Parathyroid adenoma (tissue), 2 donors: ENCODE measurements around the gene KCNK2.
A peak's percentile ranks its signal among the peaks of the same experiment; 100 is the strongest.

Experiments
- H2AFZ ChIP-seq: fragments of 300-600 bp; sonication (generic); one replicate; pipeline ENCODE4 v1.7.0; 2017; ENCODE audit warnings: antibody characterized with exemption, mild to moderate bottlenecking
- H3K27ac ChIP-seq: fragments of 300-600 bp; sonication (generic); one replicate; pipeline ENCODE4 v1.7.0; 2017
- H3K27me3 ChIP-seq: fragments of 300-600 bp; sonication (generic); one replicate; pipeline ENCODE4 v1.7.0; 2017; ENCODE audit warnings: low read length; ENCODE audit not compliant: control insufficient read depth, insufficient read depth
- H3K36me3 ChIP-seq: fragments of 300-600 bp; sonication (generic); one replicate; pipeline ENCODE4 v1.7.0; 2017; ENCODE audit warnings: low read length; ENCODE audit not compliant: control insufficient read depth, insufficient read depth
- H3K4me1 ChIP-seq: fragments of 300-600 bp; sonication (generic); one replicate; pipeline ENCODE4 v1.7.0; 2017; ENCODE audit warnings: control low read depth
- H3K4me2 ChIP-seq: fragments of 300-600 bp; sonication (generic); one replicate; pipeline ENCODE4 v1.7.0; 2017; ENCODE audit warnings: low read length
- H3K4me3 ChIP-seq: fragments of 300-600 bp; sonication (generic); one replicate; pipeline ENCODE4 v1.7.0; 2017; ENCODE audit warnings: low read depth, low read length
- H3K79me2 ChIP-seq: fragments of 300-600 bp; sonication (generic); one replicate; pipeline ENCODE4 v1.7.0; 2017; ENCODE audit warnings: control low read depth
- H3K9ac ChIP-seq: fragments of 300-600 bp; sonication (generic); one replicate; pipeline ENCODE4 v1.7.0; 2017; ENCODE audit warnings: mild to moderate bottlenecking
- H3K9me3 ChIP-seq: fragments of 300-600 bp; sonication (generic); one replicate; pipeline ENCODE4 v1.7.0; 2017; ENCODE audit warnings: low read length; ENCODE audit not compliant: control insufficient read depth
- TF ChIP-seq, protein P1 (sequence below): fragments of 300-600 bp; sonication (generic); IDR thresholded peaks from one replicate; pipeline ENCODE4 v1.7.0; 2017; ENCODE audit warnings: antibody characterized with exemption, mild to moderate bottlenecking
- donor health status: primary hyperparathyroidism.

The KCNK2 gene, protein sequence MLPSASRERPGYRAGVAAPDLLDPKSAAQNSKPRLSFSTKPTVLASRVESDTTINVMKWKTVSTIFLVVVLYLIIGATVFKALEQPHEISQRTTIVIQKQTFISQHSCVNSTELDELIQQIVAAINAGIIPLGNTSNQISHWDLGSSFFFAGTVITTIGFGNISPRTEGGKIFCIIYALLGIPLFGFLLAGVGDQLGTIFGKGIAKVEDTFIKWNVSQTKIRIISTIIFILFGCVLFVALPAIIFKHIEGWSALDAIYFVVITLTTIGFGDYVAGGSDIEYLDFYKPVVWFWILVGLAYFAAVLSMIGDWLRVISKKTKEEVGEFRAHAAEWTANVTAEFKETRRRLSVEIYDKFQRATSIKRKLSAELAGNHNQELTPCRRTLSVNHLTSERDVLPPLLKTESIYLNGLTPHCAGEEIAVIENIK

DNA sequence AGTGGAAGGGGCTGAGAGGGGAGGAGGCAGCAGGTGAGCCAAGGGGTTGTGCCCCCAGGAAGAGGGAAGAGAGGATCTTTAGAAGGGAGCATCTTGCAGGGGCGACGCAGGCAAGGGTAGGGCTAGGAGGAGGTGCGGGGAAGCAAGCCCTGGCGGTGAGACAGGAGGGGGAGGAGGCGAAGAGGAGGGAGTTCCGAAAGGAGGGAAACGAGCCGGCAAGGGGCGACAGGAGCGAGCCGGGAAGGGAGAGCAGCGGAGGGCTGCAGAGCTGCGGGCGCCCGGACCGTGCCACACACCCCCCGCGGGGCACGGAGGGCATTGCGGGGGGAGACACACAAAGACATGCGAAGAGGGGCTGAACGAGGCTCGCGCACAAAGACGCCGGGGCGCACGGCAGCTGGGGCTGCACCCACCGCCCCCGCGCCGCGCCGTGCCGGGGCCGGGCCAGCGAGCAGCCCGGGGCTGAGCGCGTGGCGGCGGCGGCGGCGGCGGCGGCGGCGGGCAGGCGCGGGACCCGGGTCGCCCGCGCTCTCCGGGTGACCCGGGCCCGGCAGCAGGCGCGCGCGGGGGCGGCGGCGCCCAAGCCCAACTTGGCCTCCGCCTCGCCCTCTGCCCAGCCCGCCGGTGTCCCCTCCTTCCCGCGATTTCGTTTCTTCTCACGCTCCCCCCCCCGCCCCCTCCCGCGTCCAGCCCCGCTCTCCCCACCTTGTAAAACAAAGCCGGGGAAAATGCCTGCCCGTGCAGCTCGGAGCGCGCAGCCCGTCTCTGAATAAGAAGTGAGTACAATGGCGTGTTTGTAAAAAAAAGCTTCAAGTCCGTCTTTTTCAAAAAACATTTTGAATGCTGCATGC is at the start of gene KCNK2:
TSS of gene KCNK2 (plus strand) at position 206 of the 851 bp plus-strand sequence. CDS start 649 bp downstream, outside the sequence.
- Histone ChIP-seq H3K27me3 (no peaks in the 10 kb centered on the region), H3K4me3 (no peak within 1 kb of the TSS), H3K9me3 (no peaks in the 10 kb centered on the region), H3K4me1 (no peaks in the 10 kb centered on the region), H2AFZ (no peak within 1 kb of the TSS), H3K79me2 (no peaks in the 10 kb centered on the region), H3K9ac (no peak within 1 kb of the TSS), H3K27ac (no peak within 1 kb of the TSS), H3K4me2 (peak within 1 kb of the TSS; percentile 72), H3K36me3 (no peaks in the 10 kb centered on the region)
- TF ChIP-seq, protein P1, sequence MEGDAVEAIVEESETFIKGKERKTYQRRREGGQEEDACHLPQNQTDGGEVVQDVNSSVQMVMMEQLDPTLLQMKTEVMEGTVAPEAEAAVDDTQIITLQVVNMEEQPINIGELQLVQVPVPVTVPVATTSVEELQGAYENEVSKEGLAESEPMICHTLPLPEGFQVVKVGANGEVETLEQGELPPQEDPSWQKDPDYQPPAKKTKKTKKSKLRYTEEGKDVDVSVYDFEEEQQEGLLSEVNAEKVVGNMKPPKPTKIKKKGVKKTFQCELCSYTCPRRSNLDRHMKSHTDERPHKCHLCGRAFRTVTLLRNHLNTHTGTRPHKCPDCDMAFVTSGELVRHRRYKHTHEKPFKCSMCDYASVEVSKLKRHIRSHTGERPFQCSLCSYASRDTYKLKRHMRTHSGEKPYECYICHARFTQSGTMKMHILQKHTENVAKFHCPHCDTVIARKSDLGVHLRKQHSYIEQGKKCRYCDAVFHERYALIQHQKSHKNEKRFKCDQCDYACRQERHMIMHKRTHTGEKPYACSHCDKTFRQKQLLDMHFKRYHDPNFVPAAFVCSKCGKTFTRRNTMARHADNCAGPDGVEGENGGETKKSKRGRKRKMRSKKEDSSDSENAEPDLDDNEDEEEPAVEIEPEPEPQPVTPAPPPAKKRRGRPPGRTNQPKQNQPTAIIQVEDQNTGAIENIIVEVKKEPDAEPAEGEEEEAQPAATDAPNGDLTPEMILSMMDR, result no peak

DNA sequence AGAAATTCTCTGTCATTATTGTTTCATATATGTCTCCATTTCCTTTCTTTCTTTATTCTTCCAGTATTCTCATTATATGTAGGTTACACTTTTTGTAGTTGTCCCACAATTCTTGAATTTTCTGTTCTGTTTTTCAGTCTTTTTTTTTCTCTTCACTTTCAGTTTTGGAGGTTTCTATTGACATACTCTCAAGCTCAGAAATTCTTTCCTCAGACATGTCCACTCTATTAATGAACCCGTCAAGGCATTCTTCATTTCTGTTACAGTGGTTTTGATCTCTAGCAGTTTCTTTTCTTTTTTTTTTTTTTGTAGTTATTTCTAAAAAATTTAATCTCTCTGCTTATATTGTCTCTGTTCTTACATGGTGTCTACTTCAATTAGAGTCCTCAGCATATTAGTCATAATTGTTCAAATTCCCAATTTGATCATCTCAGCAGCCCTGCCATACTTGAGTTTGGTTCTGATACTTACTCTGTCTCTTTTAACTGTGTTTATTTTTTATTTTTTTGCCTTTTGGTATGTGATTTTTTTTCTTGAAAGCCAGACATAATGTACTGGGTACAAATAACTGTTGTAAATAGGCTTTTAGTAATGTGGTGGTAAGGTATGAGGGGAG is 49.5 kb upstream of the KCNK2 start:
- Histone ChIP-seq H3K4me2 (no peak overlapping the region), H3K79me2 (no peaks in the 10 kb centered on the region), H3K9me3 (no peaks in the 10 kb centered on the region), H3K27me3 (peaks cover 1% of the 10 kb centered on the region), H2AFZ (no peak overlapping the region), H3K27ac (no peak overlapping the region), H3K9ac (no peak overlapping the region), H3K36me3 (no peaks in the 10 kb centered on the region), H3K4me1 (no peaks in the 10 kb centered on the region), H3K4me3 (no peak overlapping the region)
- TF ChIP-seq, protein P1, result no peak

DNA sequence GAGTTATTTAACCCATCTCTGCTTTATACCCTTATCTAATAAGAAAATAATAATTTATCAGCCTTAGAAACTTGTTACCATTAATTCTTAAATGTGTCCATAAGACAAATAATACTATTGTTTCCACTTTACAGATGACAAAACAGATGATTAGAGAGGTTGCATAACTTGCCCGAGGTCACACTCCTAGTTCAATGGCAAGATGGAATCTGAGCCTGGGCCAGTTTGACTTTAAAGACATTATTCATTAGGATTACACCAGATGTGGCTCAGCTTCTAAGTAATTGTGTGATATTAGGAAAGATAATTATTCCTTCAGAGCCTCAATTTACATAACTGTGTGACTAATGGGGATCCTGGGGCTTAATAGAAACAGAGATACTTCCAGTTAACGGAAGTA is 42.3 kb upstream of the KCNK2 start:
- TF ChIP-seq, protein P1, result no peak
- no peak overlapping the region for H3K9ac ChIP-seq
- no peaks in the 10 kb centered on the region for H3K36me3 ChIP-seq
- no peaks in the 10 kb centered on the region for H3K9me3 ChIP-seq
- no peaks in the 10 kb centered on the region for H3K79me2 ChIP-seq
- peaks cover 3% of the 10 kb centered on the region for H3K27me3 ChIP-seq
- no peak overlapping the region for H3K4me2 ChIP-seq
- H3K27ac ChIP-seq, result no peak overlapping the region
- no peaks in the 10 kb centered on the region for H3K4me1 ChIP-seq
- H3K4me3 ChIP-seq, result no peak overlapping the region
- H2AFZ ChIP-seq, result no peak overlapping the region

DNA sequence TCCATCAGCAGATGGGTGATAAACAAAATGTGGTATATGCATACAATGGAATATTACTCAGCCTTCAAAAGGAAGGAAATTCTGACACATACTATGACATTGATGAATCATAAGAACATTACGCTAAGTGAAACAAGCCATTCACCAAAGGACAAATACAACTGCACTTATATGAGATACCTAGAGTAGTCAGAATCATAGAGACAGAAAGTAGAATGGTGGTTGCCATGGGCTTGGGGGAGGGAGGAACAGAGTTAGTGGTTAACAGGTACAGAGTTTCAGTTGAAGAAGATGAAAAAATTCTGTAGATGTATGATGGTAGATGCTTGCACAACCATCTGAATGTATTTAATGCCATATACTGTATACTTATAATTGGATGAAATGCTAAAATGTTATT is 39.1 kb upstream of the KCNK2 start:
- Histone ChIP-seq H3K36me3 (no peaks in the 10 kb centered on the region), H3K79me2 (no peaks in the 10 kb centered on the region), H3K4me1 (no peaks in the 10 kb centered on the region), H3K9me3 (no peaks in the 10 kb centered on the region), H3K27ac (no peak overlapping the region), H3K4me2 (no peak overlapping the region), H3K4me3 (no peak overlapping the region), H2AFZ (no peak overlapping the region), H3K27me3 (no peaks in the 10 kb centered on the region), H3K9ac (no peak overlapping the region)
- TF ChIP-seq, protein P1, result no peak
